ENCODE results near the gene PHOX2B.
"Not testable (repeated sequence)": the region's sequence is repeated elsewhere in the genome, so short reads cannot be mapped to it uniquely, and the experiment has no call there.

Gene PHOX2B

DNA sequence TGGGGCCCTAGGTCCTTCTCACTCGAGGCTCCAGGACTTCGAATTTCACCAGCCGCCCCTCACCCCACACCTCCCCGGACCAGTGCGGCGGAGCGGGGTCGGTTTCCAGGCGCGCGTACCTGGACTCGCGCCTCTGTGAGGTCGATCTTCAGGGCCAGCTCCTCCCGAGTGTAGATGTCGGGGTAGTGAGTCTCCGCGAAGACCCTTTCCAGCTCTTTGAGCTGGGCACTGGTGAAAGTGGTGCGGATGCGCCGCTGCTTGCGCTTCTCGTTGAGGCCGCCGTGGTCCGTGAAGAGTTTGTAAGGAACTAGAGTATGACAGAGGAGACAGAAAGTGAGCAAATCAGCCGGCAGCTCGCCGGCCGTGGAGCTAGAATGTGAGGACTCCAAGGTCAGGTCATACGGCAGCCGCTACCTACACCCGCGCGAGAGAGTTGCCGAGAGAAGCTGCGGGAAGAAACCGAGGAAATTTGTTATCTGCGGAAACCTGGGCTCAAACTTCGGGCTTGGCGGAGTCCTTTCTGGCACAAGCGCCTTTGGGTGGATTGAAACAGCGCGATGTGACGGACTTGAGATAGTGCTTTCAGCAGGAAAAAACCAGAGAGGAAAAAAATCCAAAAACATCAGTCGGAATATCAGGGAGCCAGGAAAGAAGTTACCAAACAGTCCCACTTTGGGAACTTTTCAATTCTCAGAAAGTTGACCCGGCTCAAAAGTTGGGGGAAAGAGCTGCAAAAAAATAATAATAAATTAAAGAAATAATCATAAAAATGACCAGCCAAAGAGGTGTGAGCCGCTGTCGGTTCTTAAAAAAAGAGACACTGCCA is 1.1 kb downstream of the PHOX2B start:
- DNase-seq: no peak

DNA sequence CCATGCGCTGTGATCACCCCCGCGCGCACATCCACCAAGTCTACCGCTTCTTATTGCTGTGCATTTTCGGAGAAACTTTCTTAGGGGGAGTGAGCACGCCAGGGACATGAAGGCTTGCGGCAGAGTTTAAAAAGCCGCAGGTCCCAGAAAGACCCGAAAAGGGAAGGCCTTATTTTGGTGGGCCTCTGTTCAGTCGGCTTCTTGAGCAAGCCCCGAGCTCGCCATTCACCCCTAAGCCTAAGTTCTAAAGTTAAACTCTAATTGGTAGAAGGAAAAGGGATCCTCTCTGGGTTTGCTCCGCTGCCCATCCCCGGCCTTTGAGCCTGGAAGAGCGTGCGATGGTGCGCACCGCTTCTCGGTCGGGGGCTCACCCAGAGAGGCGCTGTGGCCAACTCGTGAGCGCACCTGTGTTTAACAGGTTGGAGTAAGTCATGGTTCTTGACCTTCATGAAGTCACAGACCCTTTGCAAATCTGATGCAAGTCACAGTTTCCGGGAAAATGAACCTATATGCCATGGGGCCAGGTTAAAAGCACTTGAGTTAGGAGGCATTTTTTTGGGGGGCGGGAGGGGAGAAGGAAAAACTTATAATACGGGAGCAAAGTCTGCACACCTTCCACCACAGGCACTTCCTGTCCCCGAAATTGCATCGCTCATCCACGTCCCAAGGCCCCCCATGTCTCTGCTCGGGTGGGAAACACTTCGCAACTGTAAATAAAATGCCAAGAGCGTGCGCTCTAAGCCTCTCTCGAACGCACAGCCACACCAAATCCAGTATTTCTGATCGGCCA is 1.9 kb downstream of the PHOX2B start:
- no peak for DNase-seq

DNA sequence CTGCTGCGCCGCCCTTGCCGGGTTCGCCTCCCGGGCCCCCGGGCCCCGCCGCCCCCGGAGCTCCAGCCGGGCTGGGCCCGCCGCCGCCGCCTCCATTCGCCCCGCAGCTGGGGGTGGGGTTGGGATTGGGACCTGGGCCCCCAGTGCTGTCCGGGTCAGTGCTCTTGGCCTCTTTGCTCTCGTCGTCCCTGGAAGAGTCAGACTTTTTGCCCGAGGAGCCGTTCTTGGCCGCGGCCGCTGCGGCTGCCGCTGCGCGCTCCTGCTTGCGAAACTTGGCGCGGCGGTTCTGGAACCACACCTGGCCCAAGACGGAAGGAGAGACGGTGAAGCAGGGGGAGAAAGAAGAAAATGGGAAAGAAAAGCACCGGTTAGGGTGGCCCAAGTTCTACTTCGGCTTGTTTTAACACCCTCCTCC is 2.5 kb downstream of the PHOX2B start:
- DNase-seq: no peak

DNA sequence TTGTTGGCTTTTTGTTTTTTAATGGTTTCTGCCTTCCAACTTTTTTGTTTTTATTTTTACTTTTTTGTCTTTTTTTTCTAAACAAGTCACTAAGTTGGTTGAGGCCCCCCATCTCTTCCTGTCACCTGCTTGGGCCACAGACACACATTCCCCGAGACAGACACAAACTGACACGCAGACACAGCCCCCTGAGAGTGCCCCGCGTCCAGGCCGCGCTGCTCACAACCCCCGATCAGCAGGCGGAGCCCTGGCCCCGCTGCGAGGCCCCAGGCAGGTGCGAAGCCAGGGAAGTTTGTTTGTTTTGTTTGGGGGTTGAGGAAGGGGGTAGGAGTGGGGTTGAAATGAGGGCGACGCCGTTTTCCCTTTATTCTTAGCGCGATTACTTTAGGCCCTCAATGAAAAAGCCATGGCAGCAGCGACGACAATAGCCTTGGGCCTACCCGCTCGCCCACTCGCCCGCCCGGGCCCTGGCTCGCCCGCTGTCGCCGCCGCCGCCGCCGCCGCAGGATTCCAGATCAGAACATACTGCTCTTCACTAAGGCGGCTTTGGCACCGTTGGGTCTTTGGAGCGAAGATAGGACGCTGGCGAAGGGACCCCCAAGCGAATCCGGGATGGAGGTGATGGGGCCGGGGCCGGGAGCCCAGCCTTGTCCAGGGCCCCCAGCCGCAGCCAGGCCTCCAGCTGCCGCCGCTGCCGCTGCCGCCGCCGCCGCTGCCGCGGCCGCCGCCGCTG is 3.1 kb downstream of the PHOX2B start:
- DNase-seq: no peak

DNA sequence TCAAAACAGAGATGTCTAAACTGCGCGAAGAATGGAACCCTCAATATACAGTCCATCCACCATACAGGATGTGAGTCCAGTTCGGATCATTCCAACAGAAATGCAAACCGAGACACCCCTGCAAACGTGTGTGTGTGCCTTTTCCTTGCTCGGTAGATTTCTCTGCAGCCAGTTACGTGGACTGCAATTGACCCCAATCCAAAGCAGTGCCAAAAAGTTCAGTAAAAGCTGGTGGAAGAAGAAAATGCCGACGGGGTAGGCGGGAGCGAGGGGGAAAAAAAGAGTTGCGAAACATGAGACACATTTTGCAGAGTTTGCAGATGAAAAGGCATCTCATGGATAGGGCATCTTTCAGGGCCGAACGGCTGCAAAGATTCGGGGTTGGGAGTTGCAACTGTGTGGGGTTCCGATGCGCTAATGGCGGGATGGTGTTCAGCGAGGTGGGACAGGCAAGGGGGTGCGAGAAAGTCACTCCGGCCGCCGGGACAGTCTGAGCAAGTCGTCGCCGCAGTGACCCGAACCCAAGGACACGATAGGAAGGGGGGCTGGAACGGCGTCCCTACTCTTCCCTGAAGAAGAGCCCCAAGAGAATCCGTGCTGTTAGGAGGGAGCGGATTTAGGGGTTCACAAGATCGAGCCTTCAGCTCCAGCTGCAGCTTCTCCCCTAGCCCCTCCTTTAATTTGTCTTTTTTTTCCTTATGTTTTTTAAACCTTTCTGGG is 3.8 kb downstream of the PHOX2B start:
- no peak for DNase-seq

DNA sequence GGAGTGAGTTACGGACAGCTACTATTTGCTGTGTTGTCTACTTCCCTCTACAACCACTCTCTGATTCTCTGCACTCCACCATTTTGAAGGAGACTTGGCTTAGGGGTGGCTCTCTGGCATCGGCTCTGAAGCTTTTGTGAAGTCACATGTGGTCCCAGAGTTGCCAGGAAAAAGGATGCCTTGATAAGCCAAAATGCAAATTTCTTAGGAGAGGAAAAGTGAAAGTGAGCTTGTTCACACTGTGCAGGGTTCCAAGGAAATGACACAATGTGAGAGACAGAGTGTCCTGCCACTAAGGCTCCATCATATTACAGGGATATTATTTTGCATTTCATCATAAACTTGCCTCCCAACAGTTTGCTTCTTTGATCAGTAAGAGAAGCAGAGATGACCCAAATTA is 7.2 kb downstream of the PHOX2B start:
- no peak for DNase-seq

DNA sequence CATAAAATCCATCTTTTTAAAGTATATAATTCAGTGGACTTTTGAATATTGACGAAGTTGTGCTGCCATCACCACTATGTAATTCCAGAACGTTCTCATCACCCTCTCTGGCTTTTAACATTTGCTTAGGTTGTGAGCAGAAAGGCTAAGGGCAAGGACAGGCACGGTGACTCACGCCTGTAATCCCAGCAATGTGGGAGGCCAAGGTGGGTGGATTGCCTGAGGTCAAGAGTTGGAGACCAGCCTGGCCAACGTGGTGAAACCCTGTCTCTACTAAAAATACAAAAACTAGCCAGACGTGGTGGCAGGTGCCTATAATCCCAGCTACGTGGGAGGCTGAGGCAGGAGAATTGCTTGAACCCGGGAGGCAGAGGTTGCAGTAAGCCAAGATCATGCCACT is 11.0 kb downstream of the PHOX2B start:
- DNase-seq: not testable (repeated sequence)

DNA sequence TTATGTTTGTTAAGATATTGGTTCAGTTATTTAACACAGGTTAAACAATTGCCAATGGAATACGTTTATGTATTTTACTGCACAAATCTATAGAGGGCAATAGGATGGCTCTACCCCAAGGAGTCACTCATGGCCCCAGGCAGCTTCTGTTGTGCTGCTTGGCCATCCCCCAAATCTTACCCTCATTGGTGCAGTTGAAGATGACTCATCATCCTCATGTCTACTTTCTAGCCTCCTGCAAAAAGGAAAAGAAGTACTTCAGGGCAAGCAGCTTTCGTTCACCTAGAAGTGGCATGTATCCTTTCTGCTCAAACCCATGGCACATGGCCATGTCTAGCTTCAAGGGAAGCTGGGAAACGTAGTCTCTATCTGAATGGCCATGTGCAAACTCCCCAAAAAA is 14.2 kb downstream of the PHOX2B start:
- DNase-seq: no peak

DNA sequence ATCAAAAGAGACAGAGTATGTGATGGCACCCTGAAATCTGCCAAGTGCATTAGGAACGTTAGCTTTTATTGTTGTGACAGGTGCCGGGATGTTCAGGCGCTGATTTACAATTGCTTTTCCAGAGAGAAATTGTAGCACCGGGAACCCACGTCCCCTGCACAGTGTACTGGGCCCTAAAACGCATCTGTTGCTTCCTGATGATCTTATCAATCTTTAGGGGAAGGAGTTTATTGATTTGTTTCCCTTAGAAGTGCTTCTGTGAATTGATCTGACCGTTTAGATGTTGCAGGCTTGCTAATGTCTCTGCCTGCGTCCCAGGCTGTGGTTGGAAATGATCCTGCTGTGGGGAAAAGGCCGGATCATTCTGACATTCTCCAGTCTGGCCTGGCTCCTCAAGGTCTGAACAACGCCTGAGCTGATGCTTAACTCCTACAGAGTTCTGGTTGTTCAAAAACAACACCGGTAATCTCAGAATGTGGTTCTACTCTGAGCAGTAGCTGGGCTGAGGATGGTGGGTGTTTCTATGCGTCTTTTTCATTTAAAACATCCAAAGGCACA is 16.9 kb downstream of the PHOX2B start:
- no peak for DNase-seq

DNA sequence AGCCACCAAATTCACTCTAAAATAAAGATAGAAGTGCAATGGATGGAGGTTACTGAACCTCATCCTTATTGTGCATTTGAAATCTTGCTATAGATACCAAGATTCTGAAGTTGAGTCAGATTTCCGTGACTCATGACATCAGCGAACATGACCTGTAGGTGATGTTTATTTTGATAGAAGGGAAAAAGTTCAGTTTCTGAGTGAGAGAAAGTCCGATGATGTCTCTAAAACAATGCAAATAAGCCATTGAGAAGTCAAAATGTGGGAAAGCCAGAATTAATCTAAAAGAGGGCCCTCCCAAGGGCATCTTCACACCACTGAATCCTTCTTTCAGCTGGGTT is 20.0 kb downstream of the PHOX2B start:
- no peak for DNase-seq

DNA sequence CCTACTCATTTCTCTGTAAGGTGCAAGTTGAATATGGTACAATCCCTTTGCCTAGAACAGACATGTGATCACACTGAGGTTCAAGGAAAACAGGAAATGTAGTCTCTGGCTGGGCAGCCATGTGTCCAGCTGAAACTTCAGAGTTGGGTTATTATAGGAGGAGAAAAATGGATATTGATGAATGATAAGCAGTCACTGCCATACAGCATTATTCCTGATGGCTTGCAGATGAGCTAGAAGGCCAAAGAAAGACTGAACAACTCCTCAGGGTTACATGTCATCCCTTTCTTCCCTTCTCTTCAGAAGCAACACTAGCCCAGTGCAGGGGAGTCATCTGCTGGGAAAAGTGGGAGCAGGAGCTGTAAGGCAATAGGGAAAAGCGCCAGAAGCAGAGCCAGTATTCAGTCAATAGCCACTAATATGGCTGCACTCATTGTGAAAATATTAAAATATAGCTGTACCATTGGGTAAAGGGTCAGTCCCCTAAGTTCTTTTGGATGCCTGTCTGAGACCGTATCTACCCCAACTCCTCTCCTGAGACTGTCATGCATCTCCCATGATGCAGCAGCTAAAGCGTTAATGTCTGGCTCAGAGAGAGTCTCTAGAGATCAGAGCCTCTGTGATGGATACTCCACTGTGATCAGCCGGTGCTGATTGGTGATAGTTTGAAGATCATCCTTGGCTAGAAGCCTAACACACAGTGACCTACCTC is 20.5 kb downstream of the PHOX2B start:
- DNase-seq: no peak

DNA sequence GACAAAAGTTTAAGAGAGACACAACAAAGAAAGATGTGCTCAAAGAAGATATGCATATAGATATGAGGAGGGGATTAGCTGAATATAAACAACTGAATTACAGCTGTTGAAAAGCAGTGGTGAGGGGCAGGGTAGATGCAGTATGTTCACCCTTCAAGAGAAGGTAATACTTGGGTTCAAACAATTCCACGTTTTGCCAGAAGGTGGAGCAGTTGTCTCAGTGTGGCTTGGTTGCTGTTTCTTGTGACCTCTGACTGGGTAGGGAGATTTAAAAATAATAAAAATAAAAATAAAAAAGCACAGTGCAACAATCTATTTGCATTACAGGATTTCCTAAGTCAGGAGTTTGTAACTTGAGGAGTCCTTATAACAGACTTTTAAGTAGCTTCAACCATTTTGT is 23.3 kb downstream of the PHOX2B start:
- no peak for DNase-seq

DNA sequence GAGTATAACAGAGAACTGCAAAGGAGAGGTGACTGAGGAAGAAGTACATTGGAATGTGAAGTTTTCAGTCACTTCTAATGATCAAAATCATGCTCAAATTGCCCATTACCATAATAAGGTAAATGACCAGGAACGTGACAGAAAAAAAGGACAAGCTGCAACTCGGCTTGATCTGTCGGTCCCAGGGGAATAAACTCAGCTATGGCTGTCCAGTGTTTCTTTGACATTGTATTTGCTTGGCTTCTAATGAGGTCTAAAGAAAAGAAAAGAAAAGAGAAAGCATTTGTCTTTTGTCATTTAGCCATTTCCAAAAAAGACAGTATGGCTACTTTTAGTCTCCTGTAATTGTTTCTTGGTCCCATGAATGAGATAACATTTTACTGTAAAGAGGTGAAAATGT is 25.2 kb downstream of the PHOX2B start:
- DNase-seq: no peak

DNA sequence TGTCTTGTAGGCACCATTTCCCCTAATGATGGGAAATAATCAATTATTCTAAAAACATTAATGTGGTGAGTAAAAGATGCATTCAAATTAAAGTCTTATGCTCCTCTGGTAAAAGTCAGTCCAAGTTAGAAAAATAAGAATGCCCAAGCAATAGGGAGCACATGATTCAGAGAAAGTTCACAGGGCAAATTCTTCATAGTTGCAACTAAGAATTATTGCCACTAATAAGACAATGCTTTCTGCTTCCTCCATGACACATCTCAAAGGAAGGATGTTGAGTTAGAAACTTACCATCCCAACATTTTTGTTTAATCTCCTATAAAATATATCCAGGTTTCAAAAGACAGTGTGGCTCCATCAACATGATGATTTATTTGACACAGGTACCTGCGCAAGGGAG is 26.3 kb downstream of the PHOX2B start:
- no peak for DNase-seq

DNA sequence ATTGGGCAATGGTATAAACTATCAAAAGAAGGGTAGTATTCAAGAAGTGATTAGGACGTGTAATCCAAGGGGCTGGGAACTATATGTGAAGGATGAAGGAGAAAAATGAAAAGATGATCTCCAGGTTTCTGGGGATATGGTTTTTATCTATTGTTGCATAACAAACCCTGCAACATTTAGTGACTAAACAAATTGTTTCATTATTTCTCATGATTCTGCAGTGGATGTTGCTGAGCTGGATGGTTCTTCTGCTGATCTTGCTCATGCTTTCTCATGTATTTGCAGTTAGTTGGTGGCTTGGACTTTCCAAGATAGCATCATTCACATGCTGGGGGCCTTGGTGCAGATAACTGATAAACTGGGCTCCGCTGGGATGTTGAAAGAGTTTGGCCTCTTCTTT is 29.1 kb downstream of the PHOX2B start:
- no peak for DNase-seq

DNA sequence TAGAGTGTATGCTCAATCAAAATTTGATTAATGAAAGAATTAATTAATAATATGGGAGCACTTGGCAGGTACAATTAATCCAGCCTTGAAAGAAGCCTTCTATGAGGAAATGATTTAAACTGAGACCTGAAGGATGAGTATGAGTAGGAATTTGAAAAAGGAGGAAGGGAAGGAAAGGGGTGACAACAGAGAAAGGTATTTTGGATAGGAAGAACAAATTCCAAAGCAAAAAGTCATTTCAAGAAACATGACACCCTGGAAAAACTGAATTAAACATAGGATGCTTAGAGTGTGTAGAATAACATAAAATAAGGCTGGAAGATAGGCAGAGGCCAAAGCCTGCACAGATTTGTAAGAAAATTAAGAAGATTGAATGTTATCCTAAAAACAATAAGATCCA is 29.6 kb downstream of the PHOX2B start:
- no peak for DNase-seq

DNA sequence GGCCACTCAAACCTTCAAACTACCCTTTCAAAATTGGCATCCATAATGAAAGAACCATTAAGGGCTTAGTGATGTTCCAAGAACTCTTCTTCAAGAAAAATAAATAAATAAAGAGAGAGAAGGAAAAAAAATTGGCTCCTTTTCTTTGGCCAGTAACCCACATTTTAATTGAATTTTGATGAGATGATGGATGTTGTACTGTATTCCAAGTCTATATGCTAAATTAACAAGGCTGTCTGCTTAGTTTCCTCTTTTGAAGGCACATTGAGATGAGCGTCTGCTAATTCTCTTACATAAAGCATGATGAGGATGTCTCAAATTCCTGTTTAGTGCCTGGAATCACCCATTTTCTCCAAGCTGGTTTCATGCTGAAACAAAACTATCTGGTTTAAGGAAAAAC is 33.4 kb downstream of the PHOX2B start:
- DNase-seq: no peak

DNA sequence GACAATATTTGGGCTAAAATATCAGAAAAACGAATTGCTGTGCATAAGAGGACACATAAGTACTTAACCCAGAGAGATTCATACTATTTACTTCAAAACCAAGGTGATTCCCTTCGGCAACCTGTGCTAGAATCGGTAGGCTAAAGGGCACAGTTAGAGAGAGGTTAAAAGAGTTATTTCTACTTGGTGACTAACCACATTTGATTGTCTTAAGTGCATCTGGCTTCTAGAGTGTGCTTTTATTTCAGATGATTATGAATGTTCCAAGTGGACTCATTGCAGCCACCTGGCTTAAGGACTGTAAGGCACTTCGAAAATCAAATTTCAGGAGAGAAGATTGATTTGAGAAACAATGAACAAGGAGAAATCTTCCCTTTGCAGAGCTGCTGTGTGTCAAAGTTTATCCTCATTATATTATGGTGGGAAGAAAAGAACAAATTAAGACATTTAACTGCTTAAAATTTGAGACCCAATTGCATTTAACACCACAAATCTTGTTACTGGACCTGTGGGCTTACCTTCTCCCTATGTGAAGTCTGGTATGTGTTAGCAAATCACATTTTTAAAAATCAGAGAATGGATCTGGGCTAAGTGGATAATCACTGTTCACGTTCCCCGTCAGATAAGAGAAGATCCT is 34.0 kb downstream of the PHOX2B start:
- no peak for DNase-seq

DNA sequence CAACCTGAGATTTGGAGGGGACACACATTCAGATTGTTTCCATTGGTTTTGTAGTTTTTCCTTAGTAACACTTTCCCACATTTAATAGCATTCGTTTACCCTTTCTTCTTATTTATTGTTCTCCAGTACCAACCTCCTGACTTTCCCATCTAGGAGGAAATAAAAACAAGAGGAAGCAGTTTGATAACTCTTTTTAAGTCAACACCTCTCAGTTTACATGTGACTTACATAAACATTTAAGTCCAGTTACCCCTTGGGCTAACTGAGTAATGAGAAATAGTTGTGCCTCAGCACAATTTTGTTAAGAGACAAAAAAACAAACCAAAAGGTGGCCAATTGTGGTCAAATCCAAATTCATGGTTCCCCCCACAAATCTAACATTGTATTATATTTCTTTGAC is 34.8 kb downstream of the PHOX2B start:
- no peak for DNase-seq

DNA sequence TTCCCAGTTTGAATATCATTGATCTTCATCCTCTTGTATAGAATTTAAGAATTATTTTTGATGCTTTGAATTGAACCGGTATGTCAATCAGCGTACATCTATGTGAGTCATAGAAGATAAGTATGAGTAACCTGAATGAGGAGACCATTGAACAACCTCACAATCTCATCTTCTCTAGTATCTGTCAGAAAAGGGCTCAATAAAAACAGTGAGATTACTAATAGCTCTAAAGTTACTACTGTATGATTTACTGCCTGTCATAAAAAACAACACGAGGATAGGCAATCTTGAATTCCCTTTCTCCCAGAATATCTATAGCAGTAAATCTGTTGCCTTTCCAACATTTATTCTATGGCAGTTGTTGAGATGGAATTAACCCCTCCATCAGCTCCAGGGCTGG is 36.1 kb downstream of the PHOX2B start:
- no peak for DNase-seq

DNA sequence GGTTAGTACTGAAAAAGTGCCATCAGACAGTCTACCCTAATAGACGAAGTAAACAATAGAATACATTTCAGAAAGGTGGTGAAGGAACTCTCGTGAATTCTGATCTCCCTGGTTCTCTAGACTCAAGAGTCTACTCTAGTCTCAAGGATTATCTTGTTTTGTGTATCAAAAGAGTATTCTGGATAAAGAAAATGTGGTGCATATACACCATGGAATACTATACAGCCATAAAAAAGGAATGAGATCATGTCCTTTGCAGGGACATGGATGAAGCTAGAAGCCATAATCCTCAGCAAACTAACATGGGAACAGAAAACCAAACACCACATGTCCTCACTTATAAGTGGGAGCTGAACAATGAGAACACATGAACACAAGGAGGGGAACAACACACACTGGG is 36.9 kb downstream of the PHOX2B start:
- not testable (repeated sequence) for DNase-seq
